Measurements from ENCODE around the gene DONSON. TPM values are rescaled to one million over a fixed set of nuclear protein-coding genes. Genes with fewer than 3 reads are reported as not detected.
A peak's percentile ranks its signal among the peaks of the same experiment; 100 is the strongest.

Gene DONSON
- total RNA-seq, 2 experiments from 2014 or later = 35.8 to 41.3 TPM

GRCh38 chr21:33543505-33544129, 44.9 kb downstream of the DONSON start:
- Histone ChIP-seq H3K4me1 (ENCODE audit: insufficient read depth, low read length, poor library complexity, severe bottlenecking) (peaks cover 27% of the 10 kb centered on the region), H4K20me1 (ENCODE audit: insufficient read depth, low read length) (peaks cover 29% of the 10 kb centered on the region), H3K27ac (ENCODE audit: low read depth, low read length, poor library complexity, severe bottlenecking) (peak overlapping the region; percentile 95), H3K4me2 (ENCODE audit: low read length) (peak overlapping the region; percentile 92), H3K4me3 (ENCODE audit: low read depth, low read length, poor library complexity, severe bottlenecking) (peak overlapping the region; percentile 99), H3K79me2 (ENCODE audit: insufficient read depth, low read depth, low read length) (peaks cover 93% of the 10 kb centered on the region), H2AFZ (ENCODE audit: low read length) (no peak overlapping the region), H3K9me2 (ENCODE audit: insufficient read depth, low read length) (no peaks in the 10 kb centered on the region), H3K9me3 (ENCODE audit: low read length) (no peaks in the 10 kb centered on the region), H3K36me3 (ENCODE audit: insufficient read depth, low read length) (peaks cover 73% of the 10 kb centered on the region)
- peak; percentile 18 for DNase-seq (ENCODE audit: low spot score)
- no peak for TF ChIP-seq EZH2phosphoT487 (IDR thresholded peaks at IDR 0.05; ENCODE audit: borderline replicate concordance, low read depth, low read length)
- no peak for TF ChIP-seq CTCF (conservative IDR thresholded peaks at IDR 0.05; ENCODE audit: low read length)
- POLR2A ChIA-PET = interaction anchor here (0.6 to 2.0 kb wide), 16 partner anchors 13 to 1271 kb away, joined by 3 to 6 read pairs (median 3); partner anchors contain the start of genes DNAJC28, DONSON, IFNGR2 and TMEM50B
- intact Hi-C loops (cut with micrococcal nuclease; ENCODE audit: unreplicated experiment) = loop anchor here (2.0 to 5.0 kb wide), 7 partner anchors 45 to 931 kb away; partner anchors contain the start of genes CFAP298, CRYZL1, DNAJC28 and DONSON
- CTCF ChIA-PET (ENCODE audit: unreplicated experiment) = interaction anchor here (0.6 kb wide), 1 partner anchor 155 kb away, joined by 3 read pairs; no protein-coding TSS in a partner anchor
- BruUV-seq (replicated peaks) = no TSS peak

GRCh38 chr21:33542640-33543504, 45.6 kb downstream of the DONSON start, which contains the start of gene SON:
Gene SON, plus strand, starts transcription at chr21:33543038. Its CDS starts 55 bp downstream, at chr21:33543093.
- peak within 1 kb of the TSS; percentile 23; the same call in 1 of the 2 replicates for H2AFZ ChIP-seq (ENCODE audit: low read length)
- TF ChIP-seq CTCF (conservative IDR thresholded peaks at IDR 0.05; ENCODE audit: low read length) (no peak), EZH2phosphoT487 (IDR thresholded peaks at IDR 0.05; ENCODE audit: borderline replicate concordance, low read depth, low read length) (no peak)
- peak within 1 kb of the TSS; percentile 99 for H3K4me3 ChIP-seq (ENCODE audit: low read depth, low read length, poor library complexity, severe bottlenecking)
- H4K20me1 ChIP-seq (ENCODE audit: insufficient read depth, low read length) = peaks cover 26% of the 10 kb centered on the region
- H3K36me3 ChIP-seq (ENCODE audit: insufficient read depth, low read length) = peaks cover 73% of the 10 kb centered on the region
- peak within 1 kb of the TSS; percentile 95 for H3K27ac ChIP-seq (ENCODE audit: low read depth, low read length, poor library complexity, severe bottlenecking)
- H3K4me1 ChIP-seq (ENCODE audit: insufficient read depth, low read length, poor library complexity, severe bottlenecking) = peaks cover 27% of the 10 kb centered on the region
- peak; percentile 98 for DNase-seq (ENCODE audit: low spot score)
- H3K79me2 ChIP-seq (ENCODE audit: insufficient read depth, low read depth, low read length) = peaks cover 92% of the 10 kb centered on the region
- peak within 1 kb of the TSS; percentile 92 for H3K4me2 ChIP-seq (ENCODE audit: low read length)
- POLR2A ChIA-PET = interaction anchor here (0.6 to 2.0 kb wide), 12 partner anchors 14 to 1268 kb away, joined by 3 to 6 read pairs (median 4); partner anchors contain the start of genes DNAJC28, DONSON, IFNGR2 and TMEM50B
- H3K9me3 ChIP-seq (ENCODE audit: low read length) = no peaks in the 10 kb centered on the region
- no TSS peak for BruUV-seq (replicated peaks)
- no peaks in the 10 kb centered on the region for H3K9me2 ChIP-seq (ENCODE audit: insufficient read depth, low read length)
- intact Hi-C loops (cut with micrococcal nuclease; ENCODE audit: unreplicated experiment) = loop anchor here (1.0 to 5.0 kb wide), 8 partner anchors 46 to 931 kb away; partner anchors contain the start of genes CFAP298, CRYZL1, DNAJC28 and DONSON
- CTCF ChIA-PET (ENCODE audit: unreplicated experiment) = interaction anchor here (0.5 to 0.6 kb wide), 2 partner anchors 52 to 154 kb away, joined by 3 read pairs; partner anchors contain the start of gene DNAJC28

Data from OCI-LY7 (cell line).